Stimulated activated CD4-positive, alpha-beta T cell treated with anti-CD3 and anti-CD28 coated beads, Interleukin-12 subunit alpha, Interleukin-12 subunit beta, amount 100 ng/mL, for 48 hours (primary cell): ENCODE data around the gene FTH1.
"Not testable (repeated sequence)": the region's sequence is repeated elsewhere in the genome, so short reads cannot be mapped to it uniquely, and the experiment has no call there.

ENCODE experiments used
- DNase-seq, 3 donors: peaks; one replicate each; pipeline ENCODE4 v3.0.0-alpha.2; 2020; ENCODE audit warnings: low read depth in 2 of 3, low spot score in 1 of 3

The FTH1 gene

GRCh38 chr11:61964058-61964665 is 3.3 kb downstream of the FTH1 start:
- DNase-seq = no peak

GRCh38 chr11:61963282-61964057 is 4.0 kb downstream of the FTH1 start:
- DNase-seq = no peak

GRCh38 chr11:61963016-61963281 is 4.5 kb downstream of the FTH1 start:
- DNase-seq = no peak

- no peak for DNase-seq
Observed at GRCh38 chr11:61962213-61963015, 5.0 kb downstream of the FTH1 start.

- no peak for DNase-seq
Observed at GRCh38 chr11:61961570-61962212, 5.7 kb downstream of the FTH1 start.

- DNase-seq = no peak
Observed at GRCh38 chr11:61960532-61960931, 6.9 kb downstream of the FTH1 start.

GRCh38 chr11:61959678-61960077 is 7.8 kb downstream of the FTH1 start:
- no peak for DNase-seq

- no peak for DNase-seq
Observed at GRCh38 chr11:61959114-61959513, 8.3 kb downstream of the FTH1 start.

DNA sequence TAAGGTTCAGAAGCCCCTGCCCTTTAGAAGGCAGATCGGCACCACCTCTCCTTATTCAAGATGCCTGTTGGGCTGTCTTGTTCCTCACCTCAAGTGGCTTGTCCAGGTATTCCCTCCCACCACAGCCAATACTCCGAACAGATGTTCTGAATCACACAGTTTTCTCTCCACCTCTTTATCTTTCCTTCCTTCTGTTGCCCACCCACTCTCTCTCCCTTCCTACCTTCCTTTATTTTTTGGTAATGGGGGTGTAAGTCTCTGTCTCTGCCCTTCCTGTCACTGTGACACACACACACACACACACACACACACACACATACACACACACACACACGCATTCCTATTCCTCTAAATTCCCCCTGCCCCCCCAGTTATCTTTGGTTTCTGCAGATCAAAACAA is 8.8 kb downstream of the FTH1 start:
- no peak for DNase-seq

DNA sequence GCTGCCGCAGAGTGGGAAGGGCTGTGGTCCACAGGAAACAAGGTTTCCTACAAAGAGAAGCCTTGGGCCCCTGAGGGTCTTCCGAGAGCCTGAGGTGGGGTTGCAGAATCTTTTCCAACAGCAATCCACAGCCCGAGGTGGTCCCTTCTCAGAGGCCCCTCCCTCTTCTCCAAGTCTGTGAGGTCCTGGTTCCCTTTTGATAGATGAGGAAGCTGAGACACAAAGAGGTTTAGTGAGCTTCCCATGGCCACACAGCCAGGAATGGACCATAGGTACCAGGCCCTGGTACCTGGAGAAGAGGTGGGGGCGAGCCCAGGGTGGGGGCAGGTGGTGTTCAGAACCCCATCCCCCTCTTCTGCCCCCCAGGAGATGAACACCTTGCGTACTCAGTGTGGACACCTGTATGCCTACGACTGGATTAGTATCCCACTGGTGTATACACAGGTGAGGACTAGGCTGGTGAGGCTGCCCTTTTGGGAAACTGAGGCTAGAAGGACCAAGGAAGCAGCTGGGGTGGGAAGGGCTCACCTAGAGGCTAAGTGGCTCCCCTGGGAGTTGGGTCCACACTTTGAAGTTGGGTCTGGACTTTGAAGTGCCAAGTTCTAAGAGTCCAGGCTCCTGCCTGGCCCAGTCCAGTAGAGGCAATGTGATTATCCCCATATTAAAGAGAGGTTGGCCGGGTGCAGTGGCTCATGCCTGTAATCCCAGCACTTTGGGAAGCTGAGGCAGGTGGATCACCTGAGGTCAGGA is 10.2 kb downstream of the FTH1 start:
- no peak for DNase-seq

DNA sequence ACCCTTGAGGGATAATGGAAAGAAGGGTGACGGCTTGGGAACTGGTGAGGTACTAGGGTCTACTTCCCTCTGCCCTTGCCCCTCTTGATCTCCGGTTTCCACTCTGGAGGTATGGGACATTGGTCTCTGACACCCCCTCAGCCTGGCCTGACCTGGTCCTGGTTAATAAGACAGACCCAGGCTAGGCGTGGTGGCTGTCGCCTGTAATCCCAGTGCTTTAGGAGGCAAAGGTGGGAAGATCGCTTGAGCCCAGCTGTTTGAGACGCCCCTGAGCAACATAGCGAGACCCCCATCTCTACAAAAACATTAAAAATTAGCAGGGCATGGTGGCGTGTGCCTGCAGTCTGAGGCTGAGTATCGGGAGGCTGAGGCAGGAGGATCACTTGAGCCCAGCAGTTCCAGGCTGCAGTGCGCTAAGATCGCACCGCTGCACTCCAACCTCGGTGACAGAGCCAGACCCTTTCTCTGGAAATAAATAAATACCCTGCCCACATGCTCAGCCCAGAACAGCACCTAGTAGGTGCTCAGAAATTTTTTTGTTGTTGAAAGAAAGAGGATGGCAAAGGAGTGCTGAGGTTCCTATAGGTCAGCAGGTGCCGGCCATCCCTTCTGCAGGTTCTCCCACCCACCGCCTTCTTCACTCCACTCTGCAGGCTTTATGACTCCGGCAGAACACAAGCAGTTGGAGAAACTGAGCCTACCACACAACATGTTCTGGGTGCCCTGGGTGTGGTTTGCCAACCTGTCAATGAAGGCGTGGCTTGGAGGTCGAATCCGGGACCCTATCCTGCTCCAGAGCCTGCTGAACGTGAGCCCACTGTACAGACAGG is 11.0 kb downstream of the FTH1 start:
- no peak for DNase-seq

DNA sequence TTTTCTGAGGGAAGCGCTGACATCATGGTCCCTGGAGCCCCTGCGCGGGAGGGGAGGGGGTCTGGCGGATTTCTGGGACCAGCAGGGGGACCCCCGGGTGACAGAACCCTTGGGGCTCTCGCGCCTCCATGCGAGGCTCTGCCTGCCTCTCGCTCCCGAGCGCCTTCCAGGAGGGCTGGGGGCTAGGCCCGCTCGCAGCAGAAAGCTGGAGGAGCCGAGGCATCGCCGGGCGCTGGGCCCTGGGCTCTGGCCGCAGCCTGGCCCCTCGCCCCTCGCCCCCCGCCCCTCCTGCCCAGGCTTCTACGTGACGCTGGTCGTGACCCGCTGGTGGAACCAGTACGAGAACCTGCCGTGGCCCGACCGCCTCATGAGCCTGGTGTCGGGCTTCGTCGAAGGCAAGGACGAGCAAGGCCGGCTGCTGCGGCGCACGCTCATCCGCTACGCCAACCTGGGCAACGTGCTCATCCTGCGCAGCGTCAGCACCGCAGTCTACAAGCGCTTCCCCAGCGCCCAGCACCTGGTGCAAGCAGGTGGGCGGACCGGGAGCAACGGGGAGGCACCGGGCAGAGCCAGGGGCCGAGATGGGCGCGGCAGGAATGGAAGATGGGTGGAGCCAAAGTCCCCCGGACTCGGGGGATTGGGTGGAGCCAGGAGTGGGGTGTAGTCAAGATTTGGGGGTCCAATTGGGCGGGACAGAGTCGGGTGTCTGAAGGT is 11.9 kb downstream of the FTH1 start:
- DNase-seq = no peak

- no peak for DNase-seq
Observed at GRCh38 chr11:61954851-61955421, 12.5 kb downstream of the FTH1 start.

- no peak for DNase-seq
Observed at GRCh38 chr11:61954106-61954850, 13.2 kb downstream of the FTH1 start.

GRCh38 chr11:61953632-61954031 is 13.8 kb downstream of the FTH1 start:
- not testable (repeated sequence) for DNase-seq

DNA sequence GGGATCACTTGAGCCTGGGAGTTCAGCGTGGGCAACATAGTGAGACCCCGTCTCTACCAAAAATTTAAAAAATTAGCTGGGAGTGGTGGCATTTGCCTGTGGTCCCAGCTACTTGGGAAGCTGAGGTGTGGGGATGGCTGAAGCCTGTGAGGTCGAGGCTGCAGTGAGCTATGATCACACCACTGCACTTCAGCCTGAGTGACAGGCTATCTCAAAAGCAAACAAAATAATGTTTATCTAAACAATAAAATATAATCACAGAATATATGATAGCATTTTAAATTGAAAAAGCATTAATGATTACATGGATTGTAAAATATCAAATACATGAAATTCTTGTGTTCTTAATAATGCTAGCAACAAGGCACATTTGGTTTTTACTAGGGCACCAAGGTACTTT is 14.6 kb downstream of the FTH1 start:
- DNase-seq = no peak

GRCh38 chr11:61951484-61952135 is 15.8 kb downstream of the FTH1 start:
- no peak for DNase-seq

DNA sequence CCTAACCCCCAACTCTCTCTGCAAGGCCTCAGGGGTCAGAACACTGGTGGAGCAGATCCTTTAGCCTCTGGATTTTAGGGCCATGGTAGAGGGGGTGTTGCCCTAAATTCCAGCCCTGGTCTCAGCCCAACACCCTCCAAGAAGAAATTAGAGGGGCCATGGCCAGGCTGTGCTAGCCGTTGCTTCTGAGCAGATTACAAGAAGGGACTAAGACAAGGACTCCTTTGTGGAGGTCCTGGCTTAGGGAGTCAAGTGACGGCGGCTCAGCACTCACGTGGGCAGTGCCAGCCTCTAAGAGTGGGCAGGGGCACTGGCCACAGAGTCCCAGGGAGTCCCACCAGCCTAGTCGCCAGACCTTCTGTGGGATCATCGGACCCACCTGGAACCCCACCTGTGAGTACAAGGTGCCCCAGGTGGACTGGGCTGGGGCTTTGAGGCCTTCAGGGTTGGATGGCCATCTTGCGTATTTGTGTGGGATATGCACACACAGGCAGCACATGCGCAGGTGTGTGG is 17.3 kb downstream of the FTH1 start, which contains the start of gene BEST1:
BEST1 (plus strand) TSS at position 317 of the 513 bp plus-strand sequence. CDS start 1,456 bp downstream, outside the sequence.
- DNase-seq = no peak
